Head of caudate nucleus (tissue), 42 donors: ENCODE measurements around the gene DDX1.
"Not testable (repeated sequence)": the region's sequence is repeated elsewhere in the genome, so short reads cannot be mapped to it uniquely, and the experiment has no call there.

Experiments
- DNase-seq, 42 donors: peaks; one replicate each; pipeline versions ENCODE4 v3.0.0 to v3.0.0-alpha.2; 2020 to 2021; ENCODE audit warnings: mixed read lengths in 7 of 42
- intact Hi-C: fragments of 100-400 bp; cut with DNase I; formaldehyde crosslinking; loops from one replicate; pipeline ENCODE4 v1.15.0; 2022

DDX1 gene

DNA sequence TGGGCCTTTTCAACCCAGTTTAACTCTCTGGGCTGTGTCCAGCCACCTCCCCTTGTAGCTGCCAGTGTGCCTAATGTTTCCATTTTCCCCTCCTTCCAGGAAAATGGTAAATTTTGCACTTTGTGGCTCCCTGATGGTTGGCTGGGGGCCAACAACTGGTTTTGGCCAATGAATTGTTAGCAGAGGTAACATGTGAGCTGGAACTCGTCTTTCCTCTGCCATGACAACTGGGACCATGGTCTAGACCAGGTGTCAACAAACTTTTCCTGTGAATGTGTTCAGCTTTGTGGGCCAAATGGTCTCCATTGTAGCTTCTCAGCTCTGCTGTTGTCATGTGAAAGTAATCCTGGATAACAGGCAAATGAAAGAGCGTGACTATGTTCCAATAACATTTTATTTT is 87.2 kb downstream of the DDX1 start:
- no peak for DNase-seq
- intact Hi-C loops = no loop called here

DNA sequence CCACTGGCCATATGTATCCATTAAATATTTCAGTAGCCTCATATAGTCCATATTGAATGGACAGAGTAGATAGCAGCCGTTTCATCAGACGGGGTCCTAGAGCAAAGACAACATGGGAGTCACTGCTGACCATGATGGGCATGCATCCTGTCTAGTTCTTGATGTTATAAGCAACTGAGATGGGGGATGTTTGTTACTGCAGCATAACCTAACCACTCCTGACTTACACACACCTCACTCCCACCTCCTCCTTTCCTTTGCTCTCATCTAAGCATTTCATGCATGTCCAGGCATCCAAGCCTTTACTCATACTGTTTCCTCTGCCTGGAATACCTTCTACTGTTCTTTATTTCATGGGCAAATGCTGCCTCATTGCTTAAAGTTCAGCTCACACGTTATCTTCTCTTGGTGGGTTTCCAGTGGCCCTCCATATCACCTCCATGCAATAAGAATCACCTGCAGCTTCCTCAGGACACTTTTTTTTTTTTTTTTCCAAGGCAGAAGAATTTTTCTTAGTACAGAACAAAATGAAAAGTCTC is 87.8 kb downstream of the DDX1 start:
- DNase-seq = no peak
- intact Hi-C loops = no loop called here

GRCh38 chr2:15680132-15680531 is 88.5 kb downstream of the DDX1 start:
- DNase-seq, intact Hi-C loops: not testable (repeated sequence)
